Measurements from ENCODE around the gene RPTOR.
"Not testable (repeated sequence)": the region's sequence is repeated elsewhere in the genome, so short reads cannot be mapped to it uniquely, and the experiment has no call there.

The RPTOR gene

GRCh38 chr17:80552523-80552922 is 7.9 kb downstream of the RPTOR start:
- no peak for DNase-seq

GRCh38 chr17:80555266-80555665 is 10.6 kb downstream of the RPTOR start:
- DNase-seq, result no peak

GRCh38 chr17:80558046-80558445 is 13.4 kb downstream of the RPTOR start:
- no peak for DNase-seq

GRCh38 chr17:80559825-80560251 is 15.2 kb downstream of the RPTOR start:
- DNase-seq, result no peak

- DNase-seq, result no peak
Measured at GRCh38 chr17:80561541-80562114, 17.0 kb downstream of the RPTOR start.

GRCh38 chr17:80564545-80564944 is 19.9 kb downstream of the RPTOR start:
- no peak for DNase-seq

GRCh38 chr17:80565343-80566053 is 20.9 kb downstream of the RPTOR start:
- peak; percentile 77 for DNase-seq

- DNase-seq, result peak; percentile 83
Measured at GRCh38 chr17:80566054-80566400, 21.4 kb downstream of the RPTOR start.

- DNase-seq, result no peak
Measured at GRCh38 chr17:80568246-80568645, 23.6 kb downstream of the RPTOR start.

GRCh38 chr17:80569924-80570323 is 25.3 kb downstream of the RPTOR start:
- peak; percentile 44 for DNase-seq

GRCh38 chr17:80573701-80574100 is 29.1 kb downstream of the RPTOR start:
- peak; percentile 60 for DNase-seq

- DNase-seq, result no peak
Measured at GRCh38 chr17:80574496-80574895, 29.9 kb downstream of the RPTOR start.

GRCh38 chr17:80575057-80575875 is 30.6 kb downstream of the RPTOR start:
- peak; percentile 98 for DNase-seq

GRCh38 chr17:80577876-80578570 is 33.4 kb downstream of the RPTOR start:
- no peak for DNase-seq

GRCh38 chr17:80578668-80579388 is 34.2 kb downstream of the RPTOR start:
- not testable (repeated sequence) for DNase-seq

- no peak for DNase-seq
Measured at GRCh38 chr17:80582165-80582564, 37.5 kb downstream of the RPTOR start.

- DNase-seq, result no peak
Measured at GRCh38 chr17:80584176-80584905, 39.7 kb downstream of the RPTOR start.

GRCh38 chr17:80585890-80586845 is 41.5 kb downstream of the RPTOR start:
- DNase-seq, result peak; percentile 62

- no peak for DNase-seq
Measured at GRCh38 chr17:80586846-80587228, 42.2 kb downstream of the RPTOR start.

- DNase-seq, result no peak
Measured at GRCh38 chr17:80588702-80589383, 44.2 kb downstream of the RPTOR start.

Data from NCI-H82 (cell line).